GM12874 (cell line): Measurements from ENCODE around the gene CLEC1A.

Source experiments
- CTCF ChIP-seq: IDR thresholded peaks from 2 replicates; pipeline ENCODE4 v1.5.1; 2011; ENCODE audit warnings: low read depth, mild to moderate bottlenecking, control low read depth, low read length, moderate library complexity; ENCODE audit not compliant: insufficient read depth

Gene CLEC1A

DNA sequence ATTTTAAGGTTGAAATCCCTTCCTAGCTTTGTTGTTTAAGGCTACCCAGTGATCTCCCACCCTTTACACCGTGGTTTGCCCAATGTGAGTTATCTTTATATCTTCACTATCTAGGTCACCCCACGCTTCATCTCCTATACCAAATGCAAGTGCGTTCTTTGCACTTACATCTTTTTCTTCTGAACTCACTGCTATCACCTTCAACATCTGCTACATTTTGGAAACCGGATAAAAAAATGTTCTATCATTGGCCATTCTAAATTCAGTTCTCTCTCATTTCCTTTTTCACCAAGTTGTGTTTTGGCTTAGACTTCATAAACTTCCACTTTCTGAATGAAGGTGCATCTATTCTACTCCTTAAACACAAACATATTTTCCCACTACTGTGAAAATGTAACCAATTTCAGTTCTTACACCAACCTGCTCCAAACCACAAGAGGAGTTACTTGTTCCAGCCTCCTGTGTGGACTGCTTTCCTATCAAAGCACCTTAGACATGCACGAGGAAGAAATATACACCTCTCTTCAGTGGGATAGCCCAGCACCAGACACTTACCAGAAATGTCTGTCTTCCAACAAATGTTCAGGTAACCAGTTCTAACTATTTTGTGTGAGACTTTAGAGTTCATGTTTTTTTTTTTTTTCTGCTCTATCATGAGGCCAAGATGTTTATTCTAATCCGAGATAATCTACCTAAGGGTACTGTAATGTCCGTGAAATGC is 46.4 kb downstream of the CLEC1A start:
- no peak for TF ChIP-seq CTCF

- no peak for TF ChIP-seq CTCF
These were observed 50.3 kb downstream of the CLEC1A start for GRCh38 chr12:10048526-10048925.

- no peak for TF ChIP-seq CTCF
These were observed 56.6 kb downstream of the CLEC1A start for GRCh38 chr12:10042167-10042566.

- TF ChIP-seq CTCF: no peak
These were observed 64.8 kb downstream of the CLEC1A start for GRCh38 chr12:10033783-10034545.

- TF ChIP-seq CTCF: no peak
These were observed 67.0 kb downstream of the CLEC1A start for GRCh38 chr12:10031771-10032175.

DNA sequence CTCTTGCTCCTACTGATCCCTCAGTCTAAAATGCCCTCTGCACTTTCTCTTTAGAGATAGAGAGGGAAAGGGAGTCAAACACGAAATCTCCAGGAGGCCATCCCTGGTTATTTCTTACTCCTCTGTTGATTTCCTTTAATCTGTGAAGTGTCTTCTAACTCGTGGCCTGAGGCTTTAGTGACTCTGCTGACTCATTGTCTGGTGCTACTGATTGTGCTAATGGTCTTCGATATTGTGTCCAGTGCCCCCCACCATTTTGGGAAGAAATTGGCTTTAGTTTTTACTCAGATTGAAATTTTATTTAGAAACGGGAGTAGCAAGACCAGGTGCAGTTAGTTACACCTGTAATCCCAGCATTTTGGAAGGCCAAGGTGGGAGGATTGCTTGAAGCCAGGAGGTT is 67.5 kb downstream of the CLEC1A start:
- TF ChIP-seq CTCF: no peak

- TF ChIP-seq CTCF: no peak
These were observed 68.3 kb downstream of the CLEC1A start, which contains the start of gene CLEC9A for GRCh38 chr12:10030446-10030845. TSS of gene CLEC9A (plus strand) at chr12:10030682. CDS start at chr12:10052688, 22,006 bp downstream.
